IPS DF 4.7 (cell line): ENCODE data around the gene ORC1.

ENCODE experiments used
- DNase-seq: peaks from one replicate; pipeline ENCODE4 v3.0.0-alpha.2; 2013; ENCODE audit warnings: low spot score; ENCODE audit errors: extremely low read depth

The ORC1 gene

DNA sequence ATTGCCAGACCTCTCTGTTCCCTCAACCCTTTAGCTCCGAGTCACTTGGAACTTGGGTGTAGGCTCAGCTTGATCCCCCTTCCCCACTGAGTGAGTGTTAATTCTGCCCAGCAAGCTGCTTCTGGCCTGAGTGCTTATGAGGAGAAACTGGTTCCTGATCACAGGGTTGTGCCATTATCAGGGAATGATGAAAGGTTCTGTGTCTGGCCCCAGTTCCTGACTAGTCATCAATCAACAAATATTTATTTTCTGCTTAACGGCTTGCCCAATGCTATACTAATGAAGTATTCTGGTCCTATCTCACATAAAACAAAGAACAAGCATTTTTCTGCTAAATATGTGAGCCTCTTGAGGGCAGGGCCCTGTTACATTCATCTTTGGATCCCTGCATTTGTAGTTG, 59.0 kb downstream of the ORC1 start:
- no peak for DNase-seq

DNA sequence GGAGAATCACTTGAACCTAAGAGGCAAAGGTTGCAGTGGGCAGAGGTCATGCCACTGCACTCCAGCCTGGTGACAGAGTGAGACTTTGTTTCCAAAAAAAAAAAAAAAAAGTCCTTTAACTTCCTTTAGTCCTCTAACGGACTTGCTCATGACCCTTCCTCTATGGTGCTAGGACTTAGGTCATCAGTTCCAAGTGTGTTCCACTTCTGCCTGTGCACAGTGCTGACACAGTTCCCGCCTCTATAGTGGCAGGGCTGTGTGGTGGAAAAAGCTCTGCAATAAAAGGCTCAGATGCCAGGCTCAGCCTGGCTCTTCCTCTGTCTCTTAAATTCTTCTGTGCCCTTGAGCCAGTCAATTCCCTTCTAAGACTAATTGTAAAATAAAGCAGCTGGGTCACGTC, 60.2 kb downstream of the ORC1 start:
- no peak for DNase-seq

DNA sequence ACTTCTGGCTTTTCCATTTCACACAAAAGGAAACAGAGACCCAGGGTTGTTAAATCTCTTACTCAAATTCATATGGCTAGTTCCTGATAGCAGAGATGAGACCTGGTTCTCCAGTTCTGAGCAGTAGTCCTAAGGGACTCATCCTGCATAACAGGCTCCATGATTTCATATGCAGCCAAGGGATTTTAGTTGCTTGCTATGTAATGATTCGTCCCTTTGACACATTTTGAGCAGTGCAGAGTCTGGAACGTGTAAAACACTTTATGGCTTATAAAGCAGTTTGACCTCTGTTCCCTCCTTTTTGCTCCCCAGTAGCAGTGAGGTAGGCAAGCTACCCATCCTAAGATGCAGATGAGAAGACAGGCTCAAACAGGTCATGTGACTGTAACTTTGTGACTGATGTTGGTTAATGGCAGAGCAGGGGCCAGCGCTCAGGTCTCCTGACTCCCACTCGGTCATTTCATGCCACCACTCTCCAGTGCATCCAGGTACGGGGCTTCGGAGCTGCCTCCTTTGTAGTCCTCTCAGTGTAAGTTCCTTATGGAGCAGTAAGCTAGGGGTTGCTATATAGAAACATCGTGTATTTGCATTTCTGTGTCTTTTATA, 62.5 kb downstream of the ORC1 start:
- no peak for DNase-seq

- DNase-seq: no peak
Observed at GRCh38 chr1:52337439-52337838, 66.8 kb downstream of the ORC1 start.

- no peak for DNase-seq
Observed at GRCh38 chr1:52334906-52335528, 69.2 kb downstream of the ORC1 start.

DNA sequence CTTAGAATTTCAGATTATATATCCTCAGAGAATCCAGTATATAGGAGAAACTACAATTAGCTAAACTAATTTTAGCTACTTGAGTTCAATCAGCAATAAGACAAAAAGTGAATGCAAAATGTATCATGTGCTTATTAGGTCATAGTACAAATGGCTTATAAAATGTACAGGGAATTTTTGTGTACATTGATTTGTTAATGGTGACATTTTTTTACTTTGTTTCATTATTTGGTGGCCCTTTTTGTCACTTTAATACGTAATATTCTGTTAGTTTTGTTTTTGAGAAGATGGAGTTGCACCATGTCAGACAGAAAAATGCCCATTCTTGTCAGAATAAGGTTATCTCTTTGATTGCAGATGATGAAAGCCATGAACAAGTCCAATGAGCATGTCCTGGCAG, 71.8 kb downstream of the ORC1 start:
- no peak for DNase-seq

- DNase-seq: no peak
Observed at GRCh38 chr1:52328615-52329014, 75.6 kb downstream of the ORC1 start.

GRCh38 chr1:52325786-52326185, 78.4 kb downstream of the ORC1 start:
- DNase-seq: no peak

- no peak for DNase-seq
Observed at GRCh38 chr1:52323731-52324130, 80.5 kb downstream of the ORC1 start.
